Measurements from ENCODE around the gene TMEM178B. TPM values are rescaled to one million over a fixed set of nuclear protein-coding genes. Genes with fewer than 3 reads are reported as not detected.

Gene TMEM178B
- total RNA-seq, 2 experiments from 2014 or later: not detected

DNA sequence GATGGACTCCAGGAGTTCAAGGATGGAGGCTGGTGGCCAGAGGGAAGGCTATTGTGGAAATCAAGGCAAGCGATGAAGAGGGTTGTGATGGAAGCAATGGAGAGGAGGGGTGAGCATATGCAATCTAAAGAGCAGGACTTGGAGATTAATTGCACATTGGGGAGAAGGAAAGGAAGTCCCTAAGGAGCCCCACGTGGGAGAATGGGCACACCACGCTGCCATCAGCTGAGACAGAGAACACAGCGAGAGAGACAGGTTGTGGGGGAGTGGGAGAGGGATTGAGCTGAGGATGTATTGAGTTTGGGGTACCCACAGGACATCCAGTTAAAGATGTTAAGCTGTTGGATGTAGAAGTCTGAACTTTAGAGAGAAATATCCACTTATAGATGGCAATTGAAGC is 73.6 kb downstream of the TMEM178B start:
- no peak for TF ChIP-seq CTCF (IDR thresholded peaks at IDR 0.05)
- intact Hi-C loops (cut with DNase I, micrococcal nuclease): no loop called here

GRCh38 chr7:141150465-141150864 is 76.6 kb downstream of the TMEM178B start:
- CTCF ChIA-PET: no interaction called here
- no peak for TF ChIP-seq CTCF (IDR thresholded peaks at IDR 0.05)

More for the DNA sequence above, 73.6 kb downstream of the TMEM178B start:
- Histone ChIP-seq H3K36me3 (ENCODE audit: insufficient read depth, low read length) (no peaks in the 10 kb centered on the region), H3K4me1 (ENCODE audit: insufficient read depth, low read length) (no peaks in the 10 kb centered on the region), H3K9me3 (ENCODE audit: control insufficient read depth in 1 of 2, insufficient read depth in 1 of 2, low read length in 2 of 2) (peaks cover 0 to under 1% of the 10 kb centered on the region in 2 experiments), H3K4me3 (ENCODE audit: low read length) (no peak overlapping the region), H3K27me3 (ENCODE audit: control insufficient read depth in 1 of 2, insufficient read depth in 2 of 2, low read length in 2 of 2) (peaks cover 0 to 7% of the 10 kb centered on the region in 2 experiments), H3K27ac (ENCODE audit: low read depth in 1 of 2, low read length in 2 of 2) (no peak overlapping the region)
- ChIA-PET POLR2A (no interaction called here), CTCF (no interaction called here)
- Mint-ChIP-seq H3K4me3 (no peak overlapping the region), H3K36me3 (ENCODE audit: low read depth) (no peaks in the 10 kb centered on the region), H3K4me1 (ENCODE audit: low read depth) (no peaks in the 10 kb centered on the region), H3K27ac (no peak overlapping the region), H3K9me3 (no peaks in the 10 kb centered on the region), H3K27me3 (no peaks in the 10 kb centered on the region)
- ATAC-seq (ENCODE audit: poor library complexity): no peak
- no peak for DNase-seq

GRCh38 chr7:141151746-141152145 is 77.9 kb downstream of the TMEM178B start:
- ChIA-PET POLR2A (no interaction called here), CTCF (no interaction called here)
- Mint-ChIP-seq H3K27ac (no peak overlapping the region), H3K9me3 (no peaks in the 10 kb centered on the region), H3K27me3 (no peaks in the 10 kb centered on the region), H3K4me1 (ENCODE audit: low read depth) (no peaks in the 10 kb centered on the region), H3K36me3 (ENCODE audit: low read depth) (no peaks in the 10 kb centered on the region), H3K4me3 (no peak overlapping the region)
- H3K36me3 ChIP-seq (ENCODE audit: insufficient read depth, low read length): no peaks in the 10 kb centered on the region
- no peaks in the 10 kb centered on the region for H3K4me1 ChIP-seq (ENCODE audit: insufficient read depth, low read length)
- intact Hi-C loops (cut with DNase I, micrococcal nuclease): no loop called here
- ATAC-seq (ENCODE audit: poor library complexity) (no peak), DNase-seq (no peak)
- no peak overlapping the region for H3K4me3 ChIP-seq (ENCODE audit: low read length)
- no peak overlapping the region for H3K27ac ChIP-seq (ENCODE audit: low read depth in 1 of 2, low read length in 2 of 2)
- peaks cover 0 to 3% of the 10 kb centered on the region in 2 experiments for H3K27me3 ChIP-seq (ENCODE audit: control insufficient read depth in 1 of 2, insufficient read depth in 2 of 2, low read length in 2 of 2)
- H3K9me3 ChIP-seq (ENCODE audit: control insufficient read depth in 1 of 2, insufficient read depth in 1 of 2, low read length in 2 of 2): no peaks in the 10 kb centered on the region
- no peak for TF ChIP-seq CTCF (IDR thresholded peaks at IDR 0.05)

More at GRCh38 chr7:141150465-141150864, 76.6 kb downstream of the TMEM178B start:
- DNase-seq: no peak
- H3K4me1 Mint-ChIP-seq (ENCODE audit: low read depth): no peaks in the 10 kb centered on the region
- Histone ChIP-seq H3K27ac (ENCODE audit: low read depth in 1 of 2, low read length in 2 of 2) (no peak overlapping the region), H3K9me3 (ENCODE audit: control insufficient read depth in 1 of 2, insufficient read depth in 1 of 2, low read length in 2 of 2) (no peaks in the 10 kb centered on the region), H3K4me3 (ENCODE audit: low read length) (no peak overlapping the region), H3K27me3 (ENCODE audit: control insufficient read depth in 1 of 2, insufficient read depth in 2 of 2, low read length in 2 of 2) (peaks cover 0 to 3% of the 10 kb centered on the region in 2 experiments), H3K4me1 (ENCODE audit: insufficient read depth, low read length) (no peaks in the 10 kb centered on the region), H3K36me3 (ENCODE audit: insufficient read depth, low read length) (no peaks in the 10 kb centered on the region)
- no peak overlapping the region for H3K27ac Mint-ChIP-seq
- no peaks in the 10 kb centered on the region for H3K9me3 Mint-ChIP-seq
- H3K36me3 Mint-ChIP-seq (ENCODE audit: low read depth): no peaks in the 10 kb centered on the region
- no peak overlapping the region for H3K4me3 Mint-ChIP-seq
- POLR2A ChIA-PET: no interaction called here
- intact Hi-C loops (cut with DNase I, micrococcal nuclease): no loop called here
- ATAC-seq (ENCODE audit: poor library complexity): no peak
- no peaks in the 10 kb centered on the region for H3K27me3 Mint-ChIP-seq

All from CD4-positive, alpha-beta T cell (primary cell).